Stimulated activated effector memory CD8-positive, alpha-beta T cell treated with anti-CD3 and anti-CD28 coated beads, Interleukin-12 subunit alpha, Interleukin-12 subunit beta, amount 100 ng/mL, for 72 hours (primary cell): ENCODE data around the gene ADCY2.

Experiments
- ATAC-seq: fragments of 150-1000 bp; cut with Tn5 transposase; 2 replicates; pipeline ENCODE4 v1.10.0; 2021
- DNase-seq, 2 donors: peaks; one replicate each; pipeline ENCODE4 v3.0.0; 2021 to 2022; ENCODE audit warnings: low spot score in 2 of 2
- H3K27ac Mint-ChIP-seq: one replicate; pipeline ENCODE4 v1.8.0; 2022; ENCODE audit warnings: mild to moderate bottlenecking, mixed read lengths
- H3K36me3 Mint-ChIP-seq: one replicate; pipeline ENCODE4 v1.8.0; 2022; ENCODE audit warnings: mild to moderate bottlenecking, mixed read lengths
- H3K4me1 Mint-ChIP-seq: one replicate; pipeline ENCODE4 v1.8.0; 2022; ENCODE audit warnings: mixed read lengths
- H3K4me3 Mint-ChIP-seq: one replicate; pipeline ENCODE4 v1.8.0; 2022; ENCODE audit warnings: mild to moderate bottlenecking, mixed read lengths
- H3K9me3 Mint-ChIP-seq: one replicate; pipeline ENCODE4 v1.8.0; 2022; ENCODE audit warnings: mixed read lengths

The ADCY2 gene

DNA sequence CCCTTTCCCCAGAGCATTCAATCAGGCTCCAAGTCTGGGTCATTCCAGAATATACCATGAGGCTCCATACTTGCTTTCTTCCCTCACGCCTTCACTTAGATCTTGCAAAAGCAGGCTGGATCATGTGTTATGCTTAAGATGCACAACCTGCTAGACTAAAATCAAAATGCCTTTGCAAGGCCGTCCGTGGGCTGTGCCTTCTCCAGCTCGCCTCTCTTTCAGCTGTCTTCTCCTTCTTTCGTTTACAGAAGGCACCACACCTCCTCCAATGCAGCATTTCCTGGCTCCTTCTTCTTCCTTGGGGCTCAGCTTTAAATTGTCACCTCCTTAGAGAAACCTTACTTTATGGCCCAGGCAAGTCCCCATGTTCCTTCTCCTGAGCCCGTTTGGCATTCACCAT is 150.6 kb downstream of the ADCY2 start:
- Mint-ChIP-seq H3K9me3 (peaks cover 6% of the 10 kb centered on the region), H3K4me3 (no peak overlapping the region), H3K36me3 (no peaks in the 10 kb centered on the region), H3K27ac (no peak overlapping the region), H3K4me1 (no peaks in the 10 kb centered on the region)
- ATAC-seq (no peak), DNase-seq (no peak)

- H3K9me3 Mint-ChIP-seq = peaks cover 6% of the 10 kb centered on the region
- H3K4me1 Mint-ChIP-seq = no peaks in the 10 kb centered on the region
- DNase-seq (no peak), ATAC-seq (no peak)
- no peaks in the 10 kb centered on the region for H3K36me3 Mint-ChIP-seq
- H3K27ac Mint-ChIP-seq = no peak overlapping the region
- no peak overlapping the region for H3K4me3 Mint-ChIP-seq
These were observed 152.7 kb downstream of the ADCY2 start for GRCh38 chr5:7548596-7548995.

DNA sequence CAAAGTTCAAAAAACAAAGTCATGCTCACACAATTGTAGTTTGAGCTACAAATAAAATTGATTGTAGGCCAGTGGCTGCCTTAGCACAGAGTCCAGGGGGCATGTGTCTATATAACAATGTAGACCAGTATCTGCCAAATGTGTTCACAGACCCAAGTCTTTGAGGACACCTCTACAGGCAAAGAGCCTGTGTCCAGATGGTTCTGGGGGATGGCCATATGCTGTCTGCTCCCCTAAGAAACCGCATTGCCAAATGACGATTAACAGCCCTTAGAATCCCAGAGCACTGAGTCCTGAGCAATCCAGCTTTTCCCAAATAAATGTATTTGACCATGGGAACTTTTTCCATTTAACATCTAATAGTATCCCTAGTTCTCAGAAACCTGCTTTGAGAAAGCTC is 169.6 kb downstream of the ADCY2 start:
- Mint-ChIP-seq H3K27ac (no peak overlapping the region), H3K9me3 (peaks cover 3% of the 10 kb centered on the region), H3K36me3 (no peaks in the 10 kb centered on the region), H3K4me1 (no peaks in the 10 kb centered on the region), H3K4me3 (no peak overlapping the region)
- ATAC-seq = no peak
- DNase-seq = no peak

DNA sequence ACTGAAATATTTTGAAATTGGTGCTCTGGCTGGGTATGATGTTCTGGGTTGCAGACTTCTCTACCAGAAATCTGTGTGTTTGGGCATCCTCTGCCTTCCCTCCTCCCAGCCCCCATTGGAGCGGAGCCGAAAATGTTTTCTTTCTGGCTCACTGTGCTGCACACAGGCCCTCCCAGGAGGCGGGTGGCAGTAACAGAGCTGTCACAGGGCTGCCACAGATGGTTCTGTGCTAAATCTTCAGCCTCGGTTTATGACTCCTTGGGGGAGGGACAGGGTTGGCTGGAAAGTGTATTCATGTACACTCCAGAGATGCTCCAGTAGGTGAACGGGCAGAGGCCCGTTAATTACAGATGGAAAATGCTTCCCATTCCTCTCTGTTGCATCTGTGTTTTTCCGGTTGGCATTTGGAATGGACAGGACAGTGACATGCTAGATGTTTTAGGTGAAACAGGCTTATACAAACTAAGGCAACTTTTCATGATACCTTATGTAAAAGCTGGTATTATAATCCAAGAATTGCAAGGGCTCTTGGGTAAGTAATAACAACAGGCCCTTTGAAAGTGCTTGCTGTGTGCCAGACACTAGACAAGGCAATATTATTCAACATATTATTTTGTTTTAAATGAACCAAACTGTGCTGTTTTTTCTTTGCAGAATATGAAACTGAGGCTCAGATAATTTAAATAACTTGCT is 180.2 kb downstream of the ADCY2 start:
- H3K36me3 Mint-ChIP-seq = no peaks in the 10 kb centered on the region
- H3K27ac Mint-ChIP-seq = no peak overlapping the region
- H3K4me1 Mint-ChIP-seq = no peaks in the 10 kb centered on the region
- ATAC-seq (no peak), DNase-seq (no peak)
- H3K9me3 Mint-ChIP-seq = peaks cover 6% of the 10 kb centered on the region
- H3K4me3 Mint-ChIP-seq = no peak overlapping the region

GRCh38 chr5:7577381-7577780 is 181.4 kb downstream of the ADCY2 start:
- ATAC-seq (no peak), DNase-seq (no peak)
- Mint-ChIP-seq H3K4me1 (no peaks in the 10 kb centered on the region), H3K4me3 (no peak overlapping the region), H3K27ac (no peak overlapping the region), H3K36me3 (no peaks in the 10 kb centered on the region), H3K9me3 (peaks cover 8% of the 10 kb centered on the region)

- H3K27ac Mint-ChIP-seq = no peak overlapping the region
- H3K4me3 Mint-ChIP-seq = no peak overlapping the region
- DNase-seq = no peak
- ATAC-seq = no peak
- H3K4me1 Mint-ChIP-seq = no peaks in the 10 kb centered on the region
- H3K9me3 Mint-ChIP-seq = peaks cover 8% of the 10 kb centered on the region
- no peaks in the 10 kb centered on the region for H3K36me3 Mint-ChIP-seq
These were observed 182.1 kb downstream of the ADCY2 start for GRCh38 chr5:7578071-7578470.

- no peak for DNase-seq
- Mint-ChIP-seq H3K4me1 (no peaks in the 10 kb centered on the region), H3K27ac (no peak overlapping the region), H3K36me3 (no peaks in the 10 kb centered on the region), H3K9me3 (peaks cover 5% of the 10 kb centered on the region), H3K4me3 (no peak overlapping the region)
- no peak for ATAC-seq
These were observed 188.8 kb downstream of the ADCY2 start for GRCh38 chr5:7584749-7585148.

DNA sequence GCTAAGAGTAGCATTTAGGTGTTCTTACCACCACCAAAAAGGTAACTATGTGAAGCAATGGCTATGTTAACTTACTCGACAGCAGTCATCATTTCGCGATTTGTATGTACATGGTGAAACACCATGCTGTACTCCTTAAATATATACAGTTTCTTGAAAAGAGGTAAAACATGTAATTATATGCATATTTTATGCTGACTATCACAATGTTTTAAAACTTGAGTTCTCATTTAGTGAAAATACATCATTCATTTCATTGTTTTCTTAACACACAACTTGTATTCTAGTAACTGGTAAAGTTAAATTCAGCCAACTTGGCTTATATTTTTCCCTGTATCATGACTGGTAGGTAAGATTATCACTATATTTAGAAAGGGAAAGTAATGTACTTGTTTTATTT is 189.9 kb downstream of the ADCY2 start:
- H3K4me3 Mint-ChIP-seq = no peak overlapping the region
- DNase-seq (no peak), ATAC-seq (no peak)
- no peaks in the 10 kb centered on the region for H3K36me3 Mint-ChIP-seq
- H3K9me3 Mint-ChIP-seq = peaks cover 3% of the 10 kb centered on the region
- H3K4me1 Mint-ChIP-seq = no peaks in the 10 kb centered on the region
- no peak overlapping the region for H3K27ac Mint-ChIP-seq

- Mint-ChIP-seq H3K4me3 (no peak overlapping the region), H3K9me3 (no peaks in the 10 kb centered on the region), H3K27ac (no peak overlapping the region), H3K36me3 (no peaks in the 10 kb centered on the region), H3K4me1 (no peaks in the 10 kb centered on the region)
- DNase-seq (no peak), ATAC-seq (no peak)
These were observed 190.5 kb downstream of the ADCY2 start for GRCh38 chr5:7586480-7586879.

- no peak for ATAC-seq
- no peak overlapping the region for H3K4me3 Mint-ChIP-seq
- H3K4me1 Mint-ChIP-seq = no peaks in the 10 kb centered on the region
- H3K27ac Mint-ChIP-seq = no peak overlapping the region
- H3K36me3 Mint-ChIP-seq = no peaks in the 10 kb centered on the region
- H3K9me3 Mint-ChIP-seq = peaks cover 4% of the 10 kb centered on the region
- no peak for DNase-seq
These were observed 193.9 kb downstream of the ADCY2 start for GRCh38 chr5:7589800-7590199.

DNA sequence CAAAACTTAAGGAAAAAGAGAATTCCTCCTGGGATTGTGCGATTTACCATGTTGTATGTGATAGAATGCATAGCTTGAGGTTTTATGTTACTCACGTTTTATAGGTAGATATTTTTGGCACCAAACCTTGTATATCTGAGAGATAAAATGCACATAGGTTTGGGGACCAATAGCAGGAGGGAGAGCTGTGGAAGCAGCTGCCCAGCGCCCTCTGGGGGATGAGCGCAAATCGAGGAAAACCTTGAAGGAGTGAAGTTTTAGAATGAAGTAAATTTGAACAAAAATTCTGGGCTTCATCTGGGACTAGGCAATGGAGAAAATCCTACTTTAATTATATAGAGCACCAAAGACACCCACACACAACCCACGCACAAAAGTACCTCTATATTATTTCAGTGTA is 197.0 kb downstream of the ADCY2 start:
- H3K4me3 Mint-ChIP-seq = no peak overlapping the region
- DNase-seq (no peak), ATAC-seq (no peak)
- H3K9me3 Mint-ChIP-seq = peaks cover 4% of the 10 kb centered on the region
- H3K4me1 Mint-ChIP-seq = no peaks in the 10 kb centered on the region
- H3K36me3 Mint-ChIP-seq = no peaks in the 10 kb centered on the region
- no peak overlapping the region for H3K27ac Mint-ChIP-seq

DNA sequence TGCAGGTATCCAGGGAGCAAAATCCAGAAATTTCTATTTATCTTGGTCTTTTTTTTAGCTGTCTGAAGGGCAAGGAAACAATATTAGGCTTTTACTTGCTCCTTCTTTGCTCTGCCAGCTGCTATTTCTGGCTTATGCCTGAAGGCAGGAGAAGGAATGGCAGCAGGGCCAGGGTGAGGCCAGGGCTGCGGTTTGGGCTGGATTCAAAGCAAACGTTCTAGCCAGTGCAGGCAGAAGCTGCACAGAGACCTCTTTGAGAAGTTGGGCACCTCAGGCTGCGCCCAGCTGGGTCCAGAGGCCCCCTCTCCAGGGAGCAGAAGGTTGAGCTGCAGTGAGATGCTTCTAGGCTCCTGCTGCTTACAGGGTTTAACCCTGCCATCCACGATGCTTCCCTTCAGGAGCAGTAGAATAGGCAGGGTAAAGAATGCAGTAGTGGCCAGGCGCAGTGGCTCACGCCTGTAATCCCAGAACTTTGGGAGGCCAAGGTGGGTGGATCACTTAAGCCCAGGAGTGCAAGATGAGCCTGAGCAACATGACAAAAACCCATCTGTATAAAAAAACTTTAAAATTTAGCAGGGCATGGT is 201.2 kb downstream of the ADCY2 start:
- DNase-seq (no peak), ATAC-seq (no peak)
- Mint-ChIP-seq H3K27ac (no peak overlapping the region), H3K4me3 (no peak overlapping the region), H3K9me3 (peaks cover 19% of the 10 kb centered on the region), H3K4me1 (no peaks in the 10 kb centered on the region), H3K36me3 (no peaks in the 10 kb centered on the region)

DNA sequence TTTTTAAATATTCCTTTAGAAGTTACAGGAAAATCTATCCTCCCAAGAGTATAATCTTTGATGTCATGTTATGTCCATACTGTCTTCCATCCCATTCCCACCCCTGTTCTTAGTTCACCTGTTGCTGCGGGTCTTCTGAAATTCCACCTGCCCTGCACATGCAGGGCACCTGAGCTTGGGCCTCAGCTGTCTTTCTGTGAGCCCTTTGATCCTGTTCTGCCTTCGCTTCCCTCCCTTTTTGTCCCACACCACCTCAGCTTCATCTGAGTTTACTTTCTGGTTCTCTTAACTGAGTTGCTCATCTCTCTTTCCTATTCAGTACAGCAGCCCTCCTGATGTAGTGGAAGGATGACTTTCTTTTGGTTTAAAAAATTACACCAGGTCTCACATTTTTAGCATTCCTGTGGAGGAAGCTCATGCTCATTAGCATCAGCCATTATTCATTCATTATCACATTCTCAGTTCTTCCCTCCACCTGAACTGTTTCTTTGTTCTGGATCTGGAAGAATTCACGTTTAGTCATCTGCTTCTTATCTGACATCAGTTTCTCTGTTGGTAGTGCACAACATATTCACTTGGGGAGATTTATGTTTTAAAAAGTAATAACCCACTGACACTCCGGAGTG is 211.0 kb downstream of the ADCY2 start:
- Mint-ChIP-seq H3K4me1 (no peaks in the 10 kb centered on the region), H3K27ac (no peak overlapping the region), H3K9me3 (peaks cover 7% of the 10 kb centered on the region), H3K4me3 (no peak overlapping the region), H3K36me3 (no peaks in the 10 kb centered on the region)
- ATAC-seq (no peak), DNase-seq (no peak)

- peaks cover 7% of the 10 kb centered on the region for H3K9me3 Mint-ChIP-seq
- H3K27ac Mint-ChIP-seq = no peak overlapping the region
These were observed 212.8 kb downstream of the ADCY2 start for GRCh38 chr5:7608772-7609171.

DNA sequence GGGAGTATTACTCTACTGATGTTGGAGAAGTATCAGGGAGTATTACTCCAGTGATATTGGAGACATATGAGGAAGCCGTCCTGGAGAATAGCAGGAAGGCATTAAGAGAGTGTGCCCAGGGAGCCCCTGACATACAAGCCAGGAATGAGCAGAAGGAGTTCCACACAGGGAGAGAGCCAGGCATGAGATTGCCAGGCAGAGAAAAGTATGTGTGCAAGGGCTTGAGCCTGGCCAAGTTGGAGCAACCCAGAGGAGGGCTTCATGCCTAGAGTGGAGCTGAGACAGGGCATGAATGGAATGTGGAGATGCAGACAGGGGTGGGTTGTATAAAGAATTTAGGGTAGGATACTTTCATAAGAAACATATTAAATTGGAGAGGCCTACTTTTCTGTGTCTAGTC is 213.8 kb downstream of the ADCY2 start:
- DNase-seq = no peak
- Mint-ChIP-seq H3K36me3 (no peaks in the 10 kb centered on the region), H3K4me3 (no peak overlapping the region), H3K4me1 (no peaks in the 10 kb centered on the region), H3K9me3 (peaks cover 7% of the 10 kb centered on the region), H3K27ac (no peak overlapping the region)
- no peak for ATAC-seq

More at GRCh38 chr5:7608772-7609171, 212.8 kb downstream of the ADCY2 start:
- no peak overlapping the region for H3K4me3 Mint-ChIP-seq
- DNase-seq = no peak
- ATAC-seq = no peak
- no peaks in the 10 kb centered on the region for H3K36me3 Mint-ChIP-seq
- no peaks in the 10 kb centered on the region for H3K4me1 Mint-ChIP-seq

DNA sequence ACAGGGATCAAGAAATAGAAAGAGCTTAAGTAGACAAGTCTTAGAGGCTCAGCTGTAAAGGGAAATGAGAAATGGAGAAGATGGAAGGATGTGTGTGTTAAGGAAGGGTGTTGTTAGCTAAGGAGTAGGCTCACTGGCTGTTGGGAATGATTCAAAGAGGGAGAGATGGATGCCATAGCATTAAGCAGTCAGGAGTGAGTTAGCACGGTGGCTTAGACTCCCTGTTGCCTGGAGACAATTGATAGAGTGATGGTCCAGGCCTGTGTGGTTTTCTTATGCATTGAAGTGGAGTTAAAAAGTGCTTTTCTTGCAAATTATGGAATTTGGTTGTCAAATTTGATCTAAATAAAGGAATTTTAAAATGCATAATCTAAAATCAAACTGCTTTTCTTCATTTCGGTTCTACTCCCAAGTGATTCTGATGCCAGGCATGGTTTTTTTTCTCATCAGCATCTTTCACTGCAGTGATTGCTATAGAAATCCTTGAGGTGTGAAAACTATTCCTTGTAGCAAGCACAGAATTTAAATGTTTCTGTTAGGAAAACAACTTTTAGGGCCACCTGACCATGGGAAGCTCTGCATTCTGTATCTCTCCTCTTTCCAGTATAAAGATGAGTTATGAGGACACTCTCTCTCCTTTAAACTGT is 214.7 kb downstream of the ADCY2 start:
- no peak for DNase-seq
- Mint-ChIP-seq H3K27ac (no peak overlapping the region), H3K4me3 (no peak overlapping the region)

More for the DNA sequence above, 214.7 kb downstream of the ADCY2 start:
- no peaks in the 10 kb centered on the region for H3K4me1 Mint-ChIP-seq
- H3K9me3 Mint-ChIP-seq = peaks cover 7% of the 10 kb centered on the region
- ATAC-seq = no peak
- H3K36me3 Mint-ChIP-seq = no peaks in the 10 kb centered on the region
